Ovary (tissue), 3 donors: ENCODE measurements around the gene SLC25A39.

ENCODE experiments used
- CTCF ChIP-seq, 3 donors: fragments of 450-650 bp in 2 of 3; fragments of 200-600 bp in 1 of 3; IDR thresholded peaks; one replicate each; pipeline versions ENCODE4 v1.5.1 to v1.8.0; 2016 to 2022; ENCODE audit warnings: antibody characterized with exemption in 3 of 3, mild to moderate bottlenecking in 1 of 3
- EP300 ChIP-seq: sonication (generic); formaldehyde crosslinking; IDR thresholded peaks from one replicate; pipeline ENCODE4 v1.6.1; 2017; ENCODE audit warnings: antibody characterized with exemption
- POLR2A ChIP-seq: fragments of 450-650 bp; IDR thresholded peaks from one replicate; pipeline ENCODE4 v1.6.1; 2017; ENCODE audit warnings: antibody characterized with exemption, mild to moderate bottlenecking, moderate library complexity
- donor health status: DM: no; HTN: no; CAD: no.

GRCh38 chr17:44318077-44318892 lies 6.3 kb downstream of the SLC25A39 start:
- TF ChIP-seq POLR2A (no peak), CTCF (IDR thresholded peaks at IDR 0.05) (no peak), EP300 (no peak)
